OCI-LY7 (cell line): ENCODE data around the gene FPGT. TPM values are rescaled to one million over a fixed set of nuclear protein-coding genes. Genes with fewer than 3 reads are reported as not detected.
"Not testable (repeated sequence)": the region's sequence is repeated elsewhere in the genome, so short reads cannot be mapped to it uniquely, and the experiment has no call there.

Experiments
- BruUV-seq: library from RNA; stranded (reverse); fragments of 400-500 nt; replicated peaks from 2 replicates; lab custom pipeline; 2021; lab: Mats Ljungman, UMichigan
- CTCF ChIA-PET: fragments of 300-600 bp; sonication (Branson Sonifier 250); formaldehyde crosslinking; loops from one replicate; lab custom pipeline; 2022; ENCODE audit warnings: antibody characterized with exemption; ENCODE audit not compliant: unreplicated experiment; lab: Charles Lee
- POLR2A ChIA-PET: fragments of 300-600 bp; sonication (Branson Sonifier 250); formaldehyde crosslinking; loops from one replicate; lab custom pipeline; 2022; ENCODE audit warnings: antibody characterized with exemption; lab: Charles Lee
- DNase-seq: peaks from one replicate; pipeline ENCODE4 v3.0.0-alpha.2; 2015; ENCODE audit warnings: low spot score
- H2AFZ ChIP-seq: fragments of 200-600 bp; sonication (generic), shearing (Covaris generic); 2 replicates; pipeline ENCODE4 v1.6.1; 2014; ENCODE audit warnings: mild to moderate bottlenecking, antibody characterized with exemption, low read length, moderate library complexity
- H3K27ac ChIP-seq: fragments of 200-600 bp; sonication (generic); 2 replicates; pipeline ENCODE4 v1.5.1; 2014; ENCODE audit warnings: mixed run types, low read depth, mild to moderate bottlenecking, moderate library complexity, low read length, inconsistent platforms; ENCODE audit not compliant: poor library complexity, severe bottlenecking
- H3K36me3 ChIP-seq: fragments of 200-600 bp; sonication (generic); 2 replicates; pipeline ENCODE4 v1.6.1; 2014; ENCODE audit warnings: mild to moderate bottlenecking, antibody characterized with exemption, low read length, moderate library complexity, mixed read lengths; ENCODE audit not compliant: insufficient read depth
- H3K4me1 ChIP-seq: fragments of 200-600 bp; sonication (generic); 2 replicates; pipeline ENCODE4 v1.5.1; 2014; ENCODE audit warnings: mild to moderate bottlenecking, low read length; ENCODE audit not compliant: insufficient read depth, poor library complexity, severe bottlenecking
- H3K4me2 ChIP-seq: fragments of 200-600 bp; sonication (generic); 2 replicates; pipeline ENCODE4 v1.6.1; 2014; ENCODE audit warnings: mild to moderate bottlenecking, low read length
- H3K4me3 ChIP-seq: fragments of 200-600 bp; sonication (generic); 2 replicates; pipeline ENCODE4 v1.5.1; 2014; ENCODE audit warnings: mild to moderate bottlenecking, low read depth, low read length; ENCODE audit not compliant: poor library complexity, severe bottlenecking
- H3K79me2 ChIP-seq: fragments of 200-600 bp; sonication (generic); 2 replicates; pipeline ENCODE4 v1.6.1; 2016; ENCODE audit warnings: low read depth, mild to moderate bottlenecking, low read length, moderate library complexity, mixed read lengths; ENCODE audit not compliant: insufficient read depth
- H3K9me2 ChIP-seq: fragments of 200-600 bp; sonication (generic); 2 replicates; pipeline ENCODE4 v1.6.1; 2016; ENCODE audit warnings: mild to moderate bottlenecking, low read length, mixed read lengths; ENCODE audit not compliant: insufficient read depth
- H3K9me3 ChIP-seq: fragments of 200-600 bp; sonication (generic); 2 replicates; pipeline ENCODE4 v1.6.1; 2014; ENCODE audit warnings: mild to moderate bottlenecking, mixed run types, low read length, mixed read lengths
- H4K20me1 ChIP-seq: fragments of 200-600 bp; sonication (generic); 2 replicates; pipeline ENCODE4 v1.6.1; 2014; ENCODE audit warnings: mild to moderate bottlenecking, antibody characterized with exemption, low read length, moderate library complexity, mixed read lengths; ENCODE audit not compliant: insufficient read depth
- CTCF ChIP-seq: fragments of 200-600 bp; sonication (generic); conservative IDR thresholded peaks from 2 replicates; pipeline ENCODE4 v1.5.1; 2014; ENCODE audit warnings: mild to moderate bottlenecking, antibody characterized with exemption, low read length, moderate library complexity, mixed read lengths
- EZH2phosphoT487 ChIP-seq: fragments of 200-600 bp; sonication (generic); IDR thresholded peaks from 2 replicates; pipeline ENCODE4 v1.6.1; 2018; ENCODE audit warnings: low read depth, borderline replicate concordance, mild to moderate bottlenecking, mixed run types, antibody characterized with exemption, low read length, moderate library complexity, mixed read lengths
- intact Hi-C: fragments of 100-400 bp; cut with micrococcal nuclease; formaldehyde crosslinking; loops from one replicate; pipeline ENCODE4 v1.10.0; 2022; ENCODE audit not compliant: unreplicated experiment
- total RNA-seq, 2 experiments: library from RNA; depleted of rRNA in 1 of 2; stranded (reverse); fragments of >200 nt in 1 of 2; shearing (Covaris generic) in 1 of 2; gene quantifications; 2 replicates each; pipeline ENCODE4 v1.2.3, GENCODE V29; 2014 to 2022

Gene FPGT
- total RNA-seq, 2 experiments from 2014 or later = 9.2 to 9.4 TPM

GRCh38 chr1:74161497-74161896 is 36.5 kb upstream of the FPGT start:
- Histone ChIP-seq H3K4me2 (no peak overlapping the region), H2AFZ (no peak overlapping the region), H3K4me1 (no peaks in the 10 kb centered on the region), H3K9me3 (no peaks in the 10 kb centered on the region), H3K9me2 (no peaks in the 10 kb centered on the region), H3K27ac (no peak overlapping the region), H3K36me3 (no peaks in the 10 kb centered on the region), H4K20me1 (no peaks in the 10 kb centered on the region), H3K79me2 (no peaks in the 10 kb centered on the region), H3K4me3 (no peak overlapping the region)
- no TSS peak for BruUV-seq
- ChIA-PET POLR2A (interaction anchor here (0.6 to 1.6 kb wide), 2 partner anchors 9 to 51 kb away, joined by 3 to 4 read pairs; no protein-coding TSS in a partner anchor), CTCF (no interaction called here)
- DNase-seq = no peak
- TF ChIP-seq CTCF (no peak), EZH2phosphoT487 (no peak)
- intact Hi-C loops = no loop called here

GRCh38 chr1:74162333-74162732 is 35.7 kb upstream of the FPGT start:
- no peak overlapping the region for H2AFZ ChIP-seq
- no peak overlapping the region for H3K4me3 ChIP-seq
- intact Hi-C loops = no loop called here
- CTCF ChIA-PET = no interaction called here
- no peaks in the 10 kb centered on the region for H4K20me1 ChIP-seq
- no peaks in the 10 kb centered on the region for H3K9me2 ChIP-seq
- POLR2A ChIA-PET = no interaction called here
- TF ChIP-seq EZH2phosphoT487 = no peak
- TF ChIP-seq CTCF = no peak
- no peak overlapping the region for H3K27ac ChIP-seq
- no TSS peak for BruUV-seq
- H3K4me2 ChIP-seq = no peak overlapping the region
- H3K9me3 ChIP-seq = no peaks in the 10 kb centered on the region
- H3K36me3 ChIP-seq = no peaks in the 10 kb centered on the region
- no peak for DNase-seq
- H3K4me1 ChIP-seq = no peaks in the 10 kb centered on the region
- H3K79me2 ChIP-seq = no peaks in the 10 kb centered on the region

- intact Hi-C loops, H3K4me3 ChIP-seq, H3K4me2 ChIP-seq, H3K9me2 ChIP-seq, H3K9me3 ChIP-seq, H3K4me1 ChIP-seq, H2AFZ ChIP-seq, BruUV-seq, H3K79me2 ChIP-seq, H3K36me3 ChIP-seq, H3K27ac ChIP-seq, H4K20me1 ChIP-seq, POLR2A ChIA-PET, DNase-seq, CTCF ChIA-PET: not testable (repeated sequence)
Measured at GRCh38 chr1:74174423-74174822, 23.6 kb upstream of the FPGT start.
